Endothelial cell (in vitro differentiated cells): ENCODE measurements around the gene SPSB1. TPM values are rescaled to one million over a fixed set of nuclear protein-coding genes. Genes with fewer than 3 reads are reported as not detected.

Source experiments
- DNase-seq: peaks from one replicate; pipeline ENCODE4 v3.0.0; 2021; ENCODE audit warnings: low spot score
- H3K27ac Mint-ChIP-seq: one replicate; pipeline ENCODE4 v1.8.0; 2021; ENCODE audit warnings: mixed read lengths, inconsistent platforms; ENCODE audit not compliant: unreplicated experiment
- H3K27me3 Mint-ChIP-seq: one replicate; pipeline ENCODE4 v1.8.0; 2021; ENCODE audit warnings: mild to moderate bottlenecking, moderate library complexity, mixed read lengths, inconsistent platforms; ENCODE audit not compliant: unreplicated experiment
- H3K36me3 Mint-ChIP-seq: one replicate; pipeline ENCODE4 v1.8.0; 2021; ENCODE audit warnings: mild to moderate bottlenecking, low read depth, mixed read lengths, inconsistent platforms; ENCODE audit not compliant: unreplicated experiment
- H3K4me1 Mint-ChIP-seq: one replicate; pipeline ENCODE4 v1.8.0; 2021; ENCODE audit warnings: mild to moderate bottlenecking, mixed read lengths, inconsistent platforms; ENCODE audit not compliant: unreplicated experiment
- H3K4me3 Mint-ChIP-seq: one replicate; pipeline ENCODE4 v1.8.0; 2021; ENCODE audit warnings: mild to moderate bottlenecking, mixed read lengths, inconsistent platforms; ENCODE audit not compliant: unreplicated experiment
- H3K9me3 Mint-ChIP-seq: one replicate; pipeline ENCODE4 v1.8.0; 2021; ENCODE audit warnings: mixed read lengths, inconsistent platforms; ENCODE audit not compliant: unreplicated experiment
- total RNA-seq: library from RNA; stranded (reverse); fragmentation: NEBNext Ultra II Directional; extraction: Animal tissue kit (Norgen Biotek cat#: 25700); gene quantifications from one replicate; pipeline ENCODE4 v1.2.1, GENCODE V29; 2021; ENCODE audit not compliant: unreplicated experiment
- TF ChIP-seq, protein P1 (sequence below): fragments of 200-600 bp; sonication (generic); IDR thresholded peaks from one replicate; pipeline ENCODE4 v1.5.0; 2021; ENCODE audit warnings: antibody characterized with exemption; ENCODE audit not compliant: unreplicated experiment

The SPSB1 gene
- total RNA-seq, 1 donor from 2014 or later = 8.1 TPM

DNA sequence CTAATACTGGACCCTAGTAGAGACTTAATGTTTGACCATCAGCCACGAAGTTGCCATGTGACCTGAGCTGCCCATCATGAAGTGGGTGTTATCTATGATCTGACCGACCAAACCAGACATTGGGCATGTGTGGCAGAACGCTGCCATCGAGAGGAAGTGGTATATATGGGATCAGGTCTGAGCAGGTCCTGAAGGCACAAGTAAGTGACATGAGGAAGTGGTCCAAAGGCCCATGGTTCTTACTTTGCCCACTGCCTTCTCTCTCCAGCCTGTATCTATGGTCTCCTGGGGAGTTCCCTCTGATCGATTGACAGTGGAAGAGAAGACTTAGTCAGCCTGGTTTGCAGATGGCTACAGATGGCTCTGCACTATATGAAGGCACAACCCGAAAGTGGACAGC, 7.9 kb downstream of the SPSB1 start:
- Mint-ChIP-seq H3K4me1 (peaks cover 13% of the 10 kb centered on the region), H3K27me3 (peaks cover 4% of the 10 kb centered on the region), H3K27ac (no peak overlapping the region), H3K36me3 (peaks cover 9% of the 10 kb centered on the region), H3K9me3 (no peaks in the 10 kb centered on the region), H3K4me3 (no peak overlapping the region)
- DNase-seq = no peak
- TF ChIP-seq, protein P1, sequence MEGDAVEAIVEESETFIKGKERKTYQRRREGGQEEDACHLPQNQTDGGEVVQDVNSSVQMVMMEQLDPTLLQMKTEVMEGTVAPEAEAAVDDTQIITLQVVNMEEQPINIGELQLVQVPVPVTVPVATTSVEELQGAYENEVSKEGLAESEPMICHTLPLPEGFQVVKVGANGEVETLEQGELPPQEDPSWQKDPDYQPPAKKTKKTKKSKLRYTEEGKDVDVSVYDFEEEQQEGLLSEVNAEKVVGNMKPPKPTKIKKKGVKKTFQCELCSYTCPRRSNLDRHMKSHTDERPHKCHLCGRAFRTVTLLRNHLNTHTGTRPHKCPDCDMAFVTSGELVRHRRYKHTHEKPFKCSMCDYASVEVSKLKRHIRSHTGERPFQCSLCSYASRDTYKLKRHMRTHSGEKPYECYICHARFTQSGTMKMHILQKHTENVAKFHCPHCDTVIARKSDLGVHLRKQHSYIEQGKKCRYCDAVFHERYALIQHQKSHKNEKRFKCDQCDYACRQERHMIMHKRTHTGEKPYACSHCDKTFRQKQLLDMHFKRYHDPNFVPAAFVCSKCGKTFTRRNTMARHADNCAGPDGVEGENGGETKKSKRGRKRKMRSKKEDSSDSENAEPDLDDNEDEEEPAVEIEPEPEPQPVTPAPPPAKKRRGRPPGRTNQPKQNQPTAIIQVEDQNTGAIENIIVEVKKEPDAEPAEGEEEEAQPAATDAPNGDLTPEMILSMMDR = no peak

DNA sequence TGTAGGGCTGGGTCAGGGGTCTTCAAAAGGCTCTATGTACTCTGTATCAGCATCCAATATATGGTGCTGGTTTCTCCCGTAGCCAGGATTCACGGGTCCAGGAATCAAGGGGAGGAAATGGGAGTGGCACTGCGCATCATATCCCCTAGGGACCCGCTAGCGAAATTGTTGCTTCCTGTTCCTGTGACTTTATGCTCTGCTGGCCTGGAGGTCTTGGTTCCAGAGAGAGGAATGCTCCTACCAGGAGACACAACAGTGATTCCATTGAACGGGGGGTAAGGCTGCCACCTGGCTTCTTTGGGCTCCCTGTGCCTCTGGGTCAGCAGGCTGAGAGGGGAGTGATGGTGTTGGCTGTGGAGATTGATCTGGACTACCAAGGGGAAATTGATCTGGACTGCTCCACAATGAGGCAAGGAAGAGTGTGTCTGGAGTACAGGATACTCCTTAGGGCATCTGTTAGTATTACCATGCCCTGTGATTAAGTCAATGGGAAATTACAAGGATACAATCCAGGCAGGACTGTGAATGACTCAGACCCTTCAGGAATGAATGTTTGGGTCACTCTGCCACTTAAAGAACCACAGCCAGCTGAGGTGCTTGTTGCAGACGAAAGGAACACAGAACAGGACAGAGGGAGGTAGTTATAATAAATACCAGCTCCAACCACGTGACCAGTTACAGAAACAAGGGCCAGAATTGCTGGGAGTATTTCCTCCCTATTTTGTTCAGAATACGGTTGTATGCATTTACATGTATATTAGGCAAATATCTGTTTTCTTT, 10.2 kb downstream of the SPSB1 start:
- TF ChIP-seq, protein P1 = no peak
- Mint-ChIP-seq H3K4me3 (no peak overlapping the region), H3K36me3 (peaks cover 6% of the 10 kb centered on the region), H3K27me3 (peaks cover 4% of the 10 kb centered on the region), H3K27ac (peak overlapping the region; percentile 81), H3K9me3 (no peaks in the 10 kb centered on the region), H3K4me1 (peaks cover 11% of the 10 kb centered on the region)
- no peak for DNase-seq

DNA sequence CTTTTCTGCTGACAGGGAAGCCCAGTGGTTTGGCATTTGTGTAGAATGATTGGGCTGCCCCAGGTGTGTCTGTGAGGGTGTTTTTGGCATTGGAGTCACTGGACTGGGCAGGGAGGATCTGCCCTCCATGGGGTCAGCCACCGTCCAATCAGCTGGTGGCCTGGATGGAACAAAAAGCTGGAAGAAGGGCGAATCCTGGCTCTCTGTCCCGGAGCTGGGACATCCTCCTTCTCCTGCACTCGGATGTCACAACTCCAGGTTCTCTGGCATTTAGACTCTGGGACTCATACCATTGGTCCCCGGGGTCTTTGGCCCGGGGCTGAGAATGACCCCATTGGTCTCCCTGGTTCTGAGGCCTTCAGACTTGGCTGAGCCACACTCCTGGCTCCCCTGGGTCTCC, 11.2 kb downstream of the SPSB1 start:
- peaks cover 6% of the 10 kb centered on the region for H3K36me3 Mint-ChIP-seq
- no peaks in the 10 kb centered on the region for H3K9me3 Mint-ChIP-seq
- H3K27ac Mint-ChIP-seq = no peak overlapping the region
- no peak for DNase-seq
- H3K27me3 Mint-ChIP-seq = peaks cover 5% of the 10 kb centered on the region
- H3K4me1 Mint-ChIP-seq = peaks cover 11% of the 10 kb centered on the region
- H3K4me3 Mint-ChIP-seq = no peak overlapping the region
- TF ChIP-seq, protein P1 = no peak

DNA sequence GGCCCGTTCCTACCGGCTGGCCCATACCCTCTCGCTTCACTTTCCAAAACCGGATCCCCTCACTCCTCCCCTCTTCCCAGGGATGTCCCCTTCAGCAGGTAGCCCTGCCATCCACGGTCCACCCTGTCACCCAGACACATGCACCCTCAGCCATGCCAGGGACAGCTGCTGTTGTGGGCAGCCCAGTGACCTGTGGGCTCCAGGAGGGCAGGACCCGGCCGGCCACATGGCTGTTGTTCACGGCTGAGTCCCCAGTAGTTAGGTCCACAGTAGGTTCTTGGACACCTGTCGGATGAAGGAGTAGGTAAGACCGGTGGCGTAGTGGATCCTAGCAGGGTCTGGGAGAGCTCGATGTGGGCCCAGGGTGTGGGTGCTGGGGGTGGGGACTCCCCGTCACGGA, 12.5 kb downstream of the SPSB1 start:
- TF ChIP-seq, protein P1 = no peak
- Mint-ChIP-seq H3K27ac (no peak overlapping the region), H3K36me3 (peaks cover 6% of the 10 kb centered on the region), H3K9me3 (no peaks in the 10 kb centered on the region), H3K4me3 (no peak overlapping the region), H3K27me3 (peaks cover 10% of the 10 kb centered on the region), H3K4me1 (peaks cover 11% of the 10 kb centered on the region)
- DNase-seq = no peak

DNA sequence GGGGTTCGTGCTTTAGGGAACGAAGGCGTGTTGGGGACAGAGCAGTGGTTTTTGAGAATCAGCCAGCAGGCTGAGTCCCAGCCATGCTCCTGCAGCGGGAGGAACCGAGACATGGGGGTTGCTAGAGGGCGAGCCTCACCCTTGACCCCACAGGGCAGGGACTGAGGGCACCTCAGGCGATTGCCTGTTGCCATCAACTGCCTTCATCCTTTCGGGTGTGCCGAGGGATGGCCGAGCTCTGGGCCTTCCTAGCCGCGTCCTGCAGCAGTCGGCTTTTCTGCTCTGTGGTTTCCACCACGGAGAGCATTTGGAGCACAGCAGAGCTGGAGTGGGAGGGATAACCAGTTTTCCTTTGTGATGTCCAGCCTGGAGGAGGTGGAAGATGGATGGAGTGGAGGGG, 13.3 kb downstream of the SPSB1 start:
- Mint-ChIP-seq H3K4me1 (peaks cover 11% of the 10 kb centered on the region), H3K27ac (no peak overlapping the region), H3K4me3 (no peak overlapping the region), H3K27me3 (peaks cover 7% of the 10 kb centered on the region), H3K9me3 (no peaks in the 10 kb centered on the region), H3K36me3 (peaks cover 6% of the 10 kb centered on the region)
- TF ChIP-seq, protein P1 = no peak
- no peak for DNase-seq
